Loucy (cell line): Measurements from ENCODE around the gene TAF13.

Experiments used
- EZH2phosphoT487 ChIP-seq: fragments of 200-600 bp; IDR thresholded peaks from 2 replicates; pipeline ENCODE4 v1.6.1; 2018; ENCODE audit warnings: antibody characterized with exemption, mild to moderate bottlenecking, moderate library complexity, borderline replicate concordance
- TF ChIP-seq, protein P1 (sequence below): fragments of 200-600 bp; sonication (generic); conservative IDR thresholded peaks from 2 replicates; pipeline ENCODE4 v1.5.1; 2014; ENCODE audit warnings: mild to moderate bottlenecking, antibody characterized with exemption, low read length

DNA sequence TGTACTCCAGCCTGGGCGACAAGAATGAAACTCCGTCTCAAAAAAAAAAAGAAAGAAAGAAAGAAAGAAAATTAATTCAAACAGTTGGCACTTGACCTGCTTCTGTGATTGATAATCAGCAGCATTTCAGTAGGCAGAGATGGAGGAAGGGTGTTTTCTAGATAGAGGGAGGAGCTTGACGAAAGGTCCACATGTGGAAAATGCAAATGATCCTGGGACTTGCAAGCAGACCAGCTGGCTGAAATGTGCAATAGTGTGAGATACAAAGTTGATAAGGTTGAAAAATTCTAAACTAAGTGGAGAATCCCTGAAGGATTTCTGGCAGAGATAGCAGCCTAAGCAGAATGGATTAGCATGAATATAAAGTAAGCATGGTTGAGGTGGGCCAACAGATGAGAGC lies 42.3 kb upstream of the TAF13 start:
- TF ChIP-seq, protein P1, sequence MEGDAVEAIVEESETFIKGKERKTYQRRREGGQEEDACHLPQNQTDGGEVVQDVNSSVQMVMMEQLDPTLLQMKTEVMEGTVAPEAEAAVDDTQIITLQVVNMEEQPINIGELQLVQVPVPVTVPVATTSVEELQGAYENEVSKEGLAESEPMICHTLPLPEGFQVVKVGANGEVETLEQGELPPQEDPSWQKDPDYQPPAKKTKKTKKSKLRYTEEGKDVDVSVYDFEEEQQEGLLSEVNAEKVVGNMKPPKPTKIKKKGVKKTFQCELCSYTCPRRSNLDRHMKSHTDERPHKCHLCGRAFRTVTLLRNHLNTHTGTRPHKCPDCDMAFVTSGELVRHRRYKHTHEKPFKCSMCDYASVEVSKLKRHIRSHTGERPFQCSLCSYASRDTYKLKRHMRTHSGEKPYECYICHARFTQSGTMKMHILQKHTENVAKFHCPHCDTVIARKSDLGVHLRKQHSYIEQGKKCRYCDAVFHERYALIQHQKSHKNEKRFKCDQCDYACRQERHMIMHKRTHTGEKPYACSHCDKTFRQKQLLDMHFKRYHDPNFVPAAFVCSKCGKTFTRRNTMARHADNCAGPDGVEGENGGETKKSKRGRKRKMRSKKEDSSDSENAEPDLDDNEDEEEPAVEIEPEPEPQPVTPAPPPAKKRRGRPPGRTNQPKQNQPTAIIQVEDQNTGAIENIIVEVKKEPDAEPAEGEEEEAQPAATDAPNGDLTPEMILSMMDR = no peak
- TF ChIP-seq EZH2phosphoT487 = no peak
